AG09319 (cell line): Measurements from ENCODE around the gene ABTB1.

Source experiments
- DNase-seq: peaks from one replicate; pipeline ENCODE4 v3.0.0-alpha.2; 2010; ENCODE audit warnings: low read depth; ENCODE audit errors: extremely low read depth
- CTCF ChIP-seq: IDR thresholded peaks from 2 replicates; pipeline ENCODE4 v1.5.1; 2011; ENCODE audit warnings: low read depth, mild to moderate bottlenecking, inconsistent platforms, low read length, moderate library complexity

The ABTB1 gene

GRCh38 chr3:127722091-127722784 lies 49.5 kb downstream of the ABTB1 start:
- no peak for TF ChIP-seq CTCF
- DNase-seq, result no peak

- no peak for DNase-seq
- TF ChIP-seq CTCF, result no peak
Observed at GRCh38 chr3:127723011-127723567, 50.3 kb downstream of the ABTB1 start.

- no peak for TF ChIP-seq CTCF
- no peak for DNase-seq
Observed at GRCh38 chr3:127726894-127727293, 54.1 kb downstream of the ABTB1 start.

- no peak for DNase-seq
- TF ChIP-seq CTCF, result no peak
Observed at GRCh38 chr3:127728417-127729015, 55.8 kb downstream of the ABTB1 start.

- no peak for TF ChIP-seq CTCF
- no peak for DNase-seq
Observed at GRCh38 chr3:127729556-127730056, 56.9 kb downstream of the ABTB1 start.

- no peak for TF ChIP-seq CTCF
- no peak for DNase-seq
Observed at GRCh38 chr3:127730171-127730570, 57.4 kb downstream of the ABTB1 start.
